C4-2B (cell line): ENCODE results near the gene TUT7.
"Not testable (repeated sequence)": the region's sequence is repeated elsewhere in the genome, so short reads cannot be mapped to it uniquely, and the experiment has no call there.

Experiments used
- H3K27ac ChIP-seq: fragments of 450-650 bp; 2 replicates; pipeline ENCODE4 v1.5.1; 2017
- ZFX ChIP-seq: fragments of 450-650 bp; IDR thresholded peaks from 2 replicates; pipeline ENCODE4 v1.6.1; 2017
- TF ChIP-seq, protein P1 (sequence below): fragments of 450-650 bp; conservative IDR thresholded peaks from 2 replicates; pipeline ENCODE4 v1.5.1; 2017; ENCODE audit warnings: mild to moderate bottlenecking

TUT7 gene

DNA sequence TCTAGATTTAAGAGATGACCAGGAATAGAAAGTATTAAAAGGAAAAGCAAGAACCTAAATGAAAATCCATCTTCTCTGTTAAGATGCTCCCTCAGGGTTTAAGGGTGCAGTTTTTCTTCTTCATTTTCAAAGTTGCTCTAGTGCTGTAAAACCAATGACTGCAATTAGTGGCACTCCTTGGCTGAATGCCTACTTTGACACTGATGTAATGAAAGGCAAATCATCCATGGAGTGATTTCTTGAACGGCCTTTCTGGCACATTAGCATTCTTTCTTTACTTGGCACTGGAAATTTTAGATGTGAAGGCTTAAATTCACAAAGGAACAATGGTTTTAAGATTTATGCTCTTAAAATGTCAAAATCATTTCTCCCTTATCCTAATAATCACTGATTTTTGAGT lies 52.5 kb downstream of the TUT7 start:
- TF ChIP-seq, protein P1, sequence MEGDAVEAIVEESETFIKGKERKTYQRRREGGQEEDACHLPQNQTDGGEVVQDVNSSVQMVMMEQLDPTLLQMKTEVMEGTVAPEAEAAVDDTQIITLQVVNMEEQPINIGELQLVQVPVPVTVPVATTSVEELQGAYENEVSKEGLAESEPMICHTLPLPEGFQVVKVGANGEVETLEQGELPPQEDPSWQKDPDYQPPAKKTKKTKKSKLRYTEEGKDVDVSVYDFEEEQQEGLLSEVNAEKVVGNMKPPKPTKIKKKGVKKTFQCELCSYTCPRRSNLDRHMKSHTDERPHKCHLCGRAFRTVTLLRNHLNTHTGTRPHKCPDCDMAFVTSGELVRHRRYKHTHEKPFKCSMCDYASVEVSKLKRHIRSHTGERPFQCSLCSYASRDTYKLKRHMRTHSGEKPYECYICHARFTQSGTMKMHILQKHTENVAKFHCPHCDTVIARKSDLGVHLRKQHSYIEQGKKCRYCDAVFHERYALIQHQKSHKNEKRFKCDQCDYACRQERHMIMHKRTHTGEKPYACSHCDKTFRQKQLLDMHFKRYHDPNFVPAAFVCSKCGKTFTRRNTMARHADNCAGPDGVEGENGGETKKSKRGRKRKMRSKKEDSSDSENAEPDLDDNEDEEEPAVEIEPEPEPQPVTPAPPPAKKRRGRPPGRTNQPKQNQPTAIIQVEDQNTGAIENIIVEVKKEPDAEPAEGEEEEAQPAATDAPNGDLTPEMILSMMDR = no peak
- TF ChIP-seq ZFX = no peak
- H3K27ac ChIP-seq = no peak overlapping the region

DNA sequence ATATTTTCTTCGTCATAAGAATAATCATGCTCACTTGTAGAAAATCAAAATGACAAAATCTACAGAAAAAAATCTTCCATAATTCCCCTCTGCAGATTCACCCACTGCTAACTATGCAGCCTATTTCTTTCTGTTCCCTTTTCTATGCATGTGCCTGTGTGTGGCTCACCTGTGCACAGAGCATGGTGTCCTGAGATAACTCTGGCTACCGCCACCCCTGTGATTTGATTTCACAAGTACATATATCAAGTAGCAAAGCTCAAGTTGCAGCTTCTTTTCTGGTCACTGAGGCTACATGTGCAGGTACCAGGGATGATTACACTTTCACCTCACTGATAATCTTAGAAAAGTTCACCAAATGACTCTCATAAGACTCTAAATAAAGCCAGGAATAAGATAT lies 53.5 kb downstream of the TUT7 start:
- TF ChIP-seq ZFX = no peak
- TF ChIP-seq, protein P1 = no peak
- H3K27ac ChIP-seq = no peak overlapping the region

DNA sequence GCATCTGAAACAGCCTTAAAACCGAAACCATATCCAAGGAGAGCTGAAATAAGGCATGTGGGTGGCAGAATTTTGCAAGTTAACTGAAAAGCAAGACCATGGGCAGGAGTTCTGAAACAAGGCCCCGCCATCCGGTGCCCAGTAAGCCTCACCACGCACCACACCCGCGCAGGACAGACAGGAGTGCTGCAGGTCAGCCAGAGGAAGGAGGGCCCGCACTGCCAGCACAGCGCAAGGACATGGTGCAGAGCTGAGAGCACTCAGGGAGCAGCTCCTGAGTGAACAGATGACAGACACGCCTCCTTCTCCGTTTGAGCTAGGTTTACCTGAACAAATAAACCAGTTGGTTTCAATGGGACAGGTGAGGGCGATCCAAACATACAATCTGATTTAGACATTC lies 55.3 kb downstream of the TUT7 start:
- no peak for TF ChIP-seq ZFX
- TF ChIP-seq, protein P1 = no peak
- H3K27ac ChIP-seq = no peak overlapping the region

DNA sequence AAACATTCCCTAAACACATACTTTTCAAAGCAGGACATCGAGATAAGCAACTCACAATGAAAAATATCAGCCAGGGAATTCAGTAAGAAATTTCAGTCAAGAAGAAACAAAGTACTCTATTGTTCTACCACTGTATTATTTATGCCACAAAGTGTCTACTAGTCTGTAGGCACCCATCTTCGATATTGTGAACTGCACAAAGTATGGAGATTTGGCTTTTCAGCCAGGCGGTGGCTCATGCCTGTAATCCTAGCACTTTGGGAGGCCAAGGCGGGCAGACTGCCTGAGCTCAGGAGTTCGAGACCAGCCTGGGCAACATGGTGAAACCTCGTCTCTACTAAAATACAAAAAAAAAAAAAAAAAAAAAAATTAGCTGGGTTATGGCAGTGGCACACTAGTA lies 63.9 kb downstream of the TUT7 start:
- not testable (repeated sequence) for H3K27ac ChIP-seq

GRCh38 chr9:86288499-86289198 lies 65.6 kb downstream of the TUT7 start:
- TF ChIP-seq, protein P1 = no peak
- no peak for TF ChIP-seq ZFX
- H3K27ac ChIP-seq = no peak overlapping the region

GRCh38 chr9:86287013-86287412 lies 67.2 kb downstream of the TUT7 start:
- H3K27ac ChIP-seq = no peak overlapping the region
- TF ChIP-seq, protein P1 = peak; percentile 44
- TF ChIP-seq ZFX = no peak

GRCh38 chr9:86286278-86286677 lies 67.9 kb downstream of the TUT7 start:
- no peak overlapping the region for H3K27ac ChIP-seq
- no peak for TF ChIP-seq ZFX
- TF ChIP-seq, protein P1 = no peak

GRCh38 chr9:86285261-86285660 lies 68.9 kb downstream of the TUT7 start:
- TF ChIP-seq ZFX = no peak
- TF ChIP-seq, protein P1 = no peak
- H3K27ac ChIP-seq = no peak overlapping the region
